ENCODE results near the gene SMARCD2.

DNA sequence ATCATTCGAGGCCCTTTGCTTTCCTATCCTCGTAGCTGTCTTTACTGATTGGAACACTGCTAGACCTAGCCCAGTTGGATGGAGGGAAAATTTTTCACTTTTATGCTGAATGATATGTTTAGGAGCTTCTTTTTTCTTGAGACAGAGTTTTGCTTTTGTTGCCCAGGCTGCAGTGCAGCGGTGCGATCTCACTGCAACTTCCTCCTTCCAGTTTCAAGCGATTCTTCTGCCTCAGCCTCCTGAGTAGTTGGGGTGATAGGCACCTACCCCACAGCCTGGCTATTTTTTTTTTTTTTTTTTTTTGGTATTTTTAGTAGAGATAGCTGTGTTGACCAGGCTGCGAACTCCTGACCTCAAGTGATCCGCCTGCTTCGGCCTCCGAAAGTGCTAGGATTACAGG, 32.5 kb downstream of the SMARCD2 start:
- no peak for TF ChIP-seq POLR2AphosphoS5 (IDR thresholded peaks at IDR 0.05; ENCODE audit: low read depth, low read length)
- TF ChIP-seq POLR2A (IDR thresholded peaks at IDR 0.05; ENCODE audit: low read depth, low read length): no peak

Measured in GM12892 (cell line).